LNCAP (cell line): ENCODE data around the gene USP22.

ENCODE experiments used
- CTCF ChIP-seq: fragments of 450-650 bp; IDR thresholded peaks from 2 replicates; pipeline ENCODE4 v1.5.1; 2017; ENCODE audit warnings: mild to moderate bottlenecking

Gene USP22

GRCh38 chr17:21005803-21006202 is 37.0 kb downstream of the USP22 start:
- TF ChIP-seq CTCF, result no peak

- TF ChIP-seq CTCF, result no peak
These were observed 37.4 kb downstream of the USP22 start for GRCh38 chr17:21005367-21005766.

GRCh38 chr17:21004016-21004930 is 38.5 kb downstream of the USP22 start:
- TF ChIP-seq CTCF, result no peak

- no peak for TF ChIP-seq CTCF
These were observed 39.7 kb downstream of the USP22 start for GRCh38 chr17:21003007-21003621.

GRCh38 chr17:21002309-21003006 is 40.4 kb downstream of the USP22 start:
- no peak for TF ChIP-seq CTCF

GRCh38 chr17:21001813-21002221 is 41.0 kb downstream of the USP22 start:
- TF ChIP-seq CTCF, result no peak

- no peak for TF ChIP-seq CTCF
These were observed 41.5 kb downstream of the USP22 start for GRCh38 chr17:21001111-21001812.
